GM18861 (cell line): ENCODE results near the gene TAF6L.
"Not testable (repeated sequence)": the region's sequence is repeated elsewhere in the genome, so short reads cannot be mapped to it uniquely, and the experiment has no call there.

ENCODE experiments used
- ATAC-seq: cut with Tn5 transposase; IDR thresholded peaks from one replicate; pipeline ENCODE4 v1.9.1; 2021; ENCODE audit not compliant: unreplicated experiment

TAF6L gene

GRCh38 chr11:62755086-62755615 is 16.0 kb upstream of the TAF6L start:
- ATAC-seq, result no peak

GRCh38 chr11:62757846-62758788 is 13.1 kb upstream of the TAF6L start:
- no peak for ATAC-seq

GRCh38 chr11:62760867-62761227 is 10.3 kb upstream of the TAF6L start:
- not testable (repeated sequence) for ATAC-seq

GRCh38 chr11:62770778-62771143 is 435 bp upstream of the TAF6L start:
- no peak for ATAC-seq

- ATAC-seq, result no peak
These were observed 3.2 kb downstream of the TAF6L start for GRCh38 chr11:62774407-62774806.

GRCh38 chr11:62775646-62776045 is 4.5 kb downstream of the TAF6L start:
- no peak for ATAC-seq

GRCh38 chr11:62777389-62777788 is 6.2 kb downstream of the TAF6L start:
- no peak for ATAC-seq

- ATAC-seq, result no peak
These were observed 7.2 kb downstream of the TAF6L start for GRCh38 chr11:62778441-62778840.

GRCh38 chr11:62782753-62783152 is 11.6 kb downstream of the TAF6L start:
- ATAC-seq, result no peak

GRCh38 chr11:62786318-62787004 is 15.3 kb downstream of the TAF6L start:
- peak; percentile 56 for ATAC-seq

GRCh38 chr11:62787005-62787759 is 16.0 kb downstream of the TAF6L start, which contains the start of gene TMEM179B:
TSS of gene TMEM179B (plus strand) at chr11:62787402. CDS start at chr11:62787432, 30 bp downstream.
- ATAC-seq, result peak; percentile 39

GRCh38 chr11:62788991-62789390 is 17.8 kb downstream of the TAF6L start:
- no peak for ATAC-seq

GRCh38 chr11:62789576-62789975 is 18.4 kb downstream of the TAF6L start:
- ATAC-seq, result no peak

GRCh38 chr11:62791501-62792201 is 20.5 kb downstream of the TAF6L start, which contains the start of gene TMEM223:
TSS of gene TMEM223 (minus strand) at chr11:62792006. CDS start at chr11:62791994, 12 bp downstream.
- peak; percentile 48 for ATAC-seq

GRCh38 chr11:62792202-62792575 is 21.0 kb downstream of the TAF6L start:
- no peak for ATAC-seq

GRCh38 chr11:62794201-62794775 is 23.1 kb downstream of the TAF6L start:
- no peak for ATAC-seq

- ATAC-seq, result no peak
These were observed 25.1 kb downstream of the TAF6L start for GRCh38 chr11:62796281-62796680.

- ATAC-seq, result no peak
These were observed 28.3 kb downstream of the TAF6L start for GRCh38 chr11:62799486-62799885.

- ATAC-seq, result no peak
These were observed 29.9 kb downstream of the TAF6L start for GRCh38 chr11:62801071-62801470.
